Thymus (tissue), 11 donors: ENCODE results near the gene BPIFB3. TPM values are rescaled to one million over a fixed set of nuclear protein-coding genes. Genes with fewer than 3 reads are reported as not detected.

ENCODE experiments used
- DNase-seq, 9 donors: peaks; one replicate each; pipeline ENCODE4 v3.0.0-alpha.2; 2013; ENCODE audit warnings: low spot score in 9 of 9, low read depth in 6 of 9, missing footprints in 1 of 9
- H3K27ac ChIP-seq, 2 donors: one replicate each; pipeline ENCODE4 v1.5.1; 2013; ENCODE audit warnings: control low read depth in 1 of 2, low read depth in 1 of 2, low read length in 1 of 2, mild to moderate bottlenecking in 1 of 2, moderate library complexity in 1 of 2
- H3K27me3 ChIP-seq, 2 donors: one replicate each; pipeline ENCODE4 v1.5.1; 2013; ENCODE audit warnings: low read length in 1 of 2; ENCODE audit not compliant: control insufficient read depth in 2 of 2, insufficient read depth in 1 of 2
- H3K36me3 ChIP-seq, 2 donors: one replicate each; pipeline ENCODE4 v1.5.1; 2013; ENCODE audit warnings: low read length in 1 of 2, mild to moderate bottlenecking in 1 of 2, moderate library complexity in 1 of 2; ENCODE audit not compliant: control insufficient read depth in 2 of 2, insufficient read depth in 2 of 2
- H3K4me1 ChIP-seq, 2 donors: one replicate each; pipeline ENCODE4 v1.5.1; 2013; ENCODE audit warnings: low read length in 2 of 2; ENCODE audit not compliant: control insufficient read depth in 2 of 2, insufficient read depth in 2 of 2
- H3K4me3 ChIP-seq, 2 donors: one replicate each; pipeline ENCODE4 v1.5.1; 2013; ENCODE audit warnings: low read length in 2 of 2, control low read depth in 1 of 2, mild to moderate bottlenecking in 1 of 2
- H3K9me3 ChIP-seq, 2 donors: one replicate each; pipeline ENCODE4 v1.5.1; 2013; ENCODE audit warnings: low read length in 1 of 2, mild to moderate bottlenecking in 1 of 2; ENCODE audit not compliant: control insufficient read depth in 2 of 2, insufficient read depth in 1 of 2
- WGBS: extraction: QIAGEN DNeasy Blood & Tissue Kit; methylation state at CpG from one replicate; pipeline ENCODE4 v1.1.7; 2013; 5-methylcytosine and 5-hydroxymethylcytosine counted together
- polyA plus RNA-seq: library from polyadenylated mRNA; stranded (reverse); fragments of 200-250 nt; gene quantifications from one replicate; pipeline ENCODE4 v1.2.3, GENCODE V29; 2013
- total RNA-seq: library from RNA; stranded (reverse); fragments of 120-200 nt; gene quantifications from one replicate; pipeline ENCODE4 v1.2.4, GENCODE V29; 2013
- donor health status: healthy.

BPIFB3 gene
- total and polyA plus RNA-seq, 2 donors, result 0.05 to 0.48 TPM

- 96% methylated on average over 2 of the region's 2 CpGs for WGBS
- Histone ChIP-seq H3K27me3 (no peaks in the 10 kb centered on the region), H3K4me1 (no peaks in the 10 kb centered on the region), H3K4me3 (no peak overlapping the region), H3K27ac (no peak overlapping the region), H3K9me3 (no peaks in the 10 kb centered on the region), H3K36me3 (no peaks in the 10 kb centered on the region)
- no peak for DNase-seq
Measured at GRCh38 chr20:33054791-33055190, 1.1 kb downstream of the BPIFB3 start.

DNA sequence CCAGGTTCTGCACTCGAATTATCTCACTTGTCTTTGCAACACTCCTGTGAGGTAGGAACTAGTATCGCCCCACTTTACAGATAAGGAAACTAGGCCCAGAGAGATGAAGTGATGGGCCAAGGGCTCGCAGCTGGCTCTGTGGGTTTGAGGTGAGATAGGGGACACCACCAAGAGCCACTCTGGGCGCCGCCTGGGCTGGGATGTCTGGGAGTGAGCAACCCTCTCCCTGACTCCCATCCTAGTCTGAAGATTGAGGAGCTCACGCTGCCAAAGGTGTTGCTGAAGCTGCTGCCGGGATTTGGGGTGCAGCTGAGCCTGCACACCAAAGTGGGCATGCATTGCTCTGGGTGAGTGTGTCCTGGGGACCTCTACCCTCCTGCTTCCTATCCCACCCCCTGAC, 5.4 kb downstream of the BPIFB3 start:
- 84% methylated on average over 7 of the region's 7 CpGs for WGBS
- Histone ChIP-seq H3K27ac (no peak overlapping the region), H3K4me3 (no peak overlapping the region), H3K4me1 (no peaks in the 10 kb centered on the region), H3K36me3 (no peaks in the 10 kb centered on the region), H3K9me3 (no peaks in the 10 kb centered on the region), H3K27me3 (no peaks in the 10 kb centered on the region)
- DNase-seq, result no peak

GRCh38 chr20:33059741-33060390, 6.2 kb downstream of the BPIFB3 start:
- DNase-seq, result no peak

GRCh38 chr20:33061658-33062028, 7.9 kb downstream of the BPIFB3 start:
- 81% methylated on average over 14 of the region's 14 CpGs for WGBS
- DNase-seq, result no peak

More at GRCh38 chr20:33059741-33060390, 6.2 kb downstream of the BPIFB3 start:
- Histone ChIP-seq H3K9me3 (no peaks in the 10 kb centered on the region), H3K4me3 (no peak overlapping the region), H3K27ac (no peak overlapping the region), H3K36me3 (no peaks in the 10 kb centered on the region), H3K4me1 (no peaks in the 10 kb centered on the region), H3K27me3 (no peaks in the 10 kb centered on the region)
- 95% methylated on average over 22 of the region's 22 CpGs for WGBS

GRCh38 chr20:33062105-33062824, 8.6 kb downstream of the BPIFB3 start:
- no peaks in the 10 kb centered on the region for H3K9me3 ChIP-seq
- H3K27me3 ChIP-seq, result no peaks in the 10 kb centered on the region
- no peak overlapping the region for H3K4me3 ChIP-seq
- no peaks in the 10 kb centered on the region for H3K36me3 ChIP-seq
- no peak for DNase-seq
- WGBS, result 82% methylated on average over 9 of the region's 9 CpGs
- no peaks in the 10 kb centered on the region for H3K4me1 ChIP-seq
- H3K27ac ChIP-seq, result no peak overlapping the region

More at GRCh38 chr20:33061658-33062028, 7.9 kb downstream of the BPIFB3 start:
- Histone ChIP-seq H3K27me3 (no peaks in the 10 kb centered on the region), H3K27ac (no peak overlapping the region), H3K4me1 (no peaks in the 10 kb centered on the region), H3K9me3 (no peaks in the 10 kb centered on the region), H3K36me3 (no peaks in the 10 kb centered on the region), H3K4me3 (no peak overlapping the region)

DNA sequence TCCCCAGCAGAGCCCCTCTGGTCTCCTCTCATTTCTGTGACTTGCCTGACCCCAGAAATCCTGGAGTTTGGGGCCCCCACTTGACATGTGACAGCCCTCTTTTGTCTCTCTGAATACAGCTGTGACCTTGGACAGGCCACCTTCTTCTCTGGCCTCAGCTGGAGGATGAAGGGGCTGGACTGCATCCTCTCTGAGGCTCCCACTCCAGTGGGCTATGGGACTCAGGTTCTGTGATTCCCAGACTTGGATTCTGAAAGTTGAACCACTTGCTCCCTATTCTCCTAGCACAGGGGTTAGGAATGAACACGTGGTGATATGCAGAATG, 9.1 kb downstream of the BPIFB3 start:
- no peak overlapping the region for H3K27ac ChIP-seq
- H3K36me3 ChIP-seq, result no peaks in the 10 kb centered on the region
- WGBS, result 93% methylated on average over 1 of the region's 1 CpG
- H3K4me3 ChIP-seq, result no peak overlapping the region
- no peaks in the 10 kb centered on the region for H3K4me1 ChIP-seq
- H3K27me3 ChIP-seq, result no peaks in the 10 kb centered on the region
- H3K9me3 ChIP-seq, result no peaks in the 10 kb centered on the region
- DNase-seq, result no peak

DNA sequence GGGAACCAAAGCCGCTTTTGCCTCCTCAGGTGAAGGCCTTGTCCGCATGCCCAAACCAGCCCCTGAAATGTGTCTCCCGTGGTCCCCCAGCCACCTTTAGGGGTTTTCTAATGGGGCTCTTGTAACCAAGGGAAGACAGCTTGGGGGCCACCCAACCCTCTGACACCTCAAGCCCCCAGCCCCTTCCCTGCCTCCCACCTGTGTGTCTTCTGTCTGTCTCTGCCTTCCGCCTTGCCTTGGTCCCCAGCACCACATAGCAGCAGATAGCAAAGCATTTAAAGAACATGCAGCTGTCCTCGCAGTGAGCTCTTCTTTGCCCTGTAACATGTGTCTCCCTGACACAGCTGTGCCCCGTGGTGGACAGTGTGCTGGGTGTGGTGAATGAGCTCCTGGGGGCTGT, 9.6 kb downstream of the BPIFB3 start:
- 93% methylated on average over 6 of the region's 6 CpGs for WGBS
- Histone ChIP-seq H3K4me1 (no peaks in the 10 kb centered on the region), H3K9me3 (no peaks in the 10 kb centered on the region), H3K36me3 (no peaks in the 10 kb centered on the region), H3K27me3 (no peaks in the 10 kb centered on the region), H3K4me3 (no peak overlapping the region), H3K27ac (no peak overlapping the region)
- DNase-seq, result no peak

DNA sequence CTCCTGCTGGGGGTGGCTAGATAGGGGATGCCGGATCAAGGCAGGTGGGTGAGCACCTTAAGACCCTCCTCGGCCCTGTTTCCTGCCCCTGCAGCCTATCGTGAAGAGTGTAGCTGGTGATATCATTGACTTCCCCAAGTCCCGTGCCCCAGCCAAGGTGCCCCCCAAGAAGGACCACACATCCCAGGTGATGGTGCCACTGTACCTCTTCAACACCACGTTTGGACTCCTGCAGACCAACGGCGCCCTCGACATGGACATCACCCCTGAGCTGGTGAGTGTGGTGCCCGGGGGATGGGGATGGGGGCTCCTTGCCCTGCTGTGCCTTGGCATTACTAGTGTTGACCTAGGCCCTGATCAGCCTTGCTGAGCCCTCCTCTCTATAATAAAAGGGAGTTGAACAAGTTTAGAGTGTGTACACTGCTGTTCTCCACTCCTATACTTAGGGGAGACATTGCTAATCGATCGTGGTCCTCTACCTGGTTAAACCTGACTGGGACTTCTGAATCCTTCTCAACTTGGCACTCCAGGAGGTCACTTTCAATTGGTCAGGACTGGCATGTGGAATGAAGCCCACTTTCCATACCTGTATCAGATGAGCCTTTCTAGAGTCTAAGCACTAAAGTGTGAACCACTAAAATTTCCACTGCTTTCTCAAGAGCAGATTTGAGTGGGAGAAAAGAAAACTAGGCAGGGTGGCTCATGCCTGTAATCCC, 11.0 kb downstream of the BPIFB3 start:
- no peak for DNase-seq
- Histone ChIP-seq H3K27ac (no peak overlapping the region), H3K27me3 (no peaks in the 10 kb centered on the region), H3K4me1 (no peaks in the 10 kb centered on the region), H3K36me3 (no peaks in the 10 kb centered on the region), H3K9me3 (no peaks in the 10 kb centered on the region), H3K4me3 (no peak overlapping the region)
- WGBS, result 92% methylated on average over 11 of the region's 11 CpGs

DNA sequence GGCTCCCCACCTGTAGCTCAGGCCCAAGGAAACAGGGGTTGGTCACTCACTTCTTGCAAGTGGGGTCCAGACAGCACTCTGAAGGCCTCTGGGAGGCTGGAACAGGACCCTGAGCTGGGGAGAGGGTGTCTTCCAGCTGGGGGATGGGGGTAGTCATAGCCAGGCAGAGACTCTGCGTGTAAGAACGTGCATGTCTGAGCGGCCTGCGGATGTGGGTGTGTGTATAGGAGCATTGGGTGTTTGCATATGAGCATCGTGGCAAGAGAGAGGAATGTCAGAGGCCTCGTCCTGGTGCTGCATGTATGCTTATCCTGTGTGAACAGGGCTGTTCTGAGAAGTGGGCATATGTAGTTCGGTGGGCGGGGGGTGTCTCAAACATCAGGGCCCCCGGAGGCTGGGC, 12.1 kb downstream of the BPIFB3 start:
- Histone ChIP-seq H3K27me3 (no peaks in the 10 kb centered on the region), H3K36me3 (no peaks in the 10 kb centered on the region), H3K9me3 (no peaks in the 10 kb centered on the region), H3K4me1 (no peaks in the 10 kb centered on the region), H3K27ac (no peak overlapping the region), H3K4me3 (no peak overlapping the region)
- DNase-seq, result no peak
- WGBS, result 94% methylated on average over 9 of the region's 9 CpGs
